GM23248 (cell line): ENCODE measurements around the gene FA2H.

Source experiments
- EZH2 ChIP-seq: fragments of 200-600 bp; sonication (generic); IDR thresholded peaks from 2 replicates; pipeline ENCODE4 v1.6.1; 2018; ENCODE audit warnings: antibody characterized with exemption, mild to moderate bottlenecking; ENCODE audit not compliant: insufficient read depth, poor library complexity, severe bottlenecking
- EZH2phosphoT487 ChIP-seq: fragments of 200-600 bp; sonication (generic); IDR thresholded peaks from 2 replicates; pipeline ENCODE4 v1.6.1; 2018; ENCODE audit warnings: antibody characterized with exemption, moderate library complexity, mild to moderate bottlenecking, low read depth; ENCODE audit not compliant: insufficient read depth

DNA sequence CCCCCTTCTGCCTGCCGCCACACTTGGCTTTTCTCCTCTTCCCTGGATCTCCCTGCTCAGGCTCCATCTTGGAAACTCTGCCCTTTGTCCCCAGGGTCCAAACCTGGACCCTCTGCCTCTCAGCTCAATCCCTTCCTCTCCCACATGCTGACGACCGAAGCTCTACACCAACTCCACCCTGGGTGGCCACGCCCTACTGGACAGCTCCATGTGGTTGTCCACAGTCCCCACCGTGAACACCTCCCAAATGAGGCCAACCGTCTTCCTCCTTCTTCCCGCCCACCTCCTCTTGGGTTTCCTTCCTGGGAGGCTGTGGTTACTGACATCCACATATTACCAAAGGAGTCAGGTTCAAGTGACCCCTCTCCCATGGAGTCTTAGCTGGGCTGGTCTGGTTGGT lies 51.4 kb downstream of the FA2H start:
- TF ChIP-seq EZH2phosphoT487 (no peak), EZH2 (no peak)
